Tibial artery (tissue), 4 donors: ENCODE data around the gene TM2D3.
"Not testable (repeated sequence)": the region's sequence is repeated elsewhere in the genome, so short reads cannot be mapped to it uniquely, and the experiment has no call there.

Experiments
- DNase-seq, 2 donors: peaks; one replicate each; pipeline ENCODE4 v3.0.0-alpha.2; 2019
- H3K27ac ChIP-seq, 2 donors: fragments of 200-600 bp; sonication (generic) in 1 of 2; 1 replicate in 1 of 2; 2 replicates in 1 of 2; pipeline ENCODE4 v1.5.1; 2018 to 2019; ENCODE audit warnings: mild to moderate bottlenecking in 1 of 2
- H3K27me3 ChIP-seq, 2 donors: fragments of 200-600 bp; sonication (generic) in 1 of 2; one replicate each; pipeline versions ENCODE4 v1.5.1 to v1.6.0; 2016 to 2019
- H3K36me3 ChIP-seq, 3 donors: fragments of 200-600 bp; sonication (generic) in 2 of 3; one replicate each; pipeline ENCODE4 v1.5.1; 2016 to 2019; ENCODE audit warnings: mild to moderate bottlenecking in 2 of 3
- H3K4me1 ChIP-seq, 4 donors: fragments of 200-600 bp; sonication (generic) in 2 of 4; 1 replicate in 3 of 4; 2 replicates in 1 of 4; pipeline ENCODE4 v1.5.1; 2016 to 2019
- H3K4me3 ChIP-seq, 2 donors: fragments of 200-600 bp; sonication (generic) in 1 of 2; 1 replicate in 1 of 2; 2 replicates in 1 of 2; pipeline ENCODE4 v1.5.1; 2018 to 2019; ENCODE audit warnings: mild to moderate bottlenecking in 2 of 2
- H3K9me3 ChIP-seq, 3 donors: fragments of 200-600 bp; sonication (generic) in 1 of 3; one replicate each; pipeline ENCODE4 v1.5.1; 2016 to 2019
- CTCF ChIP-seq, 2 experiments: fragments of 200-600 bp in 1 of 2; fragments of 450-650 bp in 1 of 2; IDR thresholded peaks; one replicate each; pipeline ENCODE4 v1.5.1; 2017 to 2019; ENCODE audit warnings: antibody characterized with exemption in 2 of 2, mild to moderate bottlenecking in 1 of 2, moderate library complexity in 1 of 2
- intact Hi-C: fragments of 100-400 bp; cut with DNase I; formaldehyde crosslinking; loops from one replicate; pipeline ENCODE4 v1.15.0; 2023; ENCODE audit warnings: low total_unique reads

Gene TM2D3

GRCh38 chr15:101637516-101637915 lies 14.7 kb downstream of the TM2D3 start:
- H3K4me1 ChIP-seq, result peaks cover 0 to 6% (median 3%) of the 10 kb centered on the region in 4 donors
- DNase-seq, result no peak
- H3K9me3 ChIP-seq, result no peaks in the 10 kb centered on the region
- no peak overlapping the region for H3K27ac ChIP-seq
- no peaks in the 10 kb centered on the region for H3K27me3 ChIP-seq
- no peak overlapping the region for H3K4me3 ChIP-seq
- TF ChIP-seq CTCF (IDR thresholded peaks at IDR 0.05), result no peak
- H3K36me3 ChIP-seq, result peaks cover 15 to 39% (median 37%) of the 10 kb centered on the region in 3 donors
- intact Hi-C loops, result no loop called here

DNA sequence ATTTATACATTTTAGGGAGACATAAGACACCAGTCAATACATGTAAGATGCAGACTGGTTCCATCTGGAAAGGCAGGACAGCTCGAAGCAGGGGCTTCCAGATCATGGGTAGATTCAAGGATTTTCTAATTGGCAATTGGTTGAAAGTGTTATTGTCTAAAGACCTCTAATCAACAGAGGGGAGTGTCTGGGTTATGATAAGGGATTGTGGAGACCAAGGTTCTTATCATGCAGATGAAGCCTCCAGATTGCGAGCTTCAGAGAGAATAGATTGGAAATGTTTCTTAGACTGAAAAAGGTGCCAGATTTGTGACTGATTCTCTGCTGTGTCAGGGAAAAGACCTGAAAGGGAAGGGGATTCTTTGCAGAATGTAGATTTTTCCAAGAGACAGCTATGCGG lies 15.1 kb downstream of the TM2D3 start:
- H3K27ac ChIP-seq, result no peak overlapping the region
- peaks cover 0 to 6% (median 2%) of the 10 kb centered on the region in 4 donors for H3K4me1 ChIP-seq
- H3K9me3 ChIP-seq, result no peaks in the 10 kb centered on the region
- no peak overlapping the region for H3K4me3 ChIP-seq
- H3K27me3 ChIP-seq, result no peaks in the 10 kb centered on the region
- no peak for TF ChIP-seq CTCF (IDR thresholded peaks at IDR 0.05)
- intact Hi-C loops, result no loop called here
- DNase-seq, result no peak
- peaks cover 10 to 34% (median 32%) of the 10 kb centered on the region in 3 donors for H3K36me3 ChIP-seq

- Histone ChIP-seq H3K36me3 (peaks cover 5 to 33% (median 30%) of the 10 kb centered on the region in 3 donors), H3K9me3 (no peaks in the 10 kb centered on the region), H3K4me1 (peaks cover 0 to 5% (median 2%) of the 10 kb centered on the region in 4 donors), H3K27me3 (no peaks in the 10 kb centered on the region), H3K4me3 (no peak overlapping the region), H3K27ac (no peak overlapping the region)
- intact Hi-C loops, result no loop called here
- DNase-seq, result no peak
- TF ChIP-seq CTCF (IDR thresholded peaks at IDR 0.05), result no peak
Measured at GRCh38 chr15:101635944-101636727, 16.0 kb downstream of the TM2D3 start.

DNA sequence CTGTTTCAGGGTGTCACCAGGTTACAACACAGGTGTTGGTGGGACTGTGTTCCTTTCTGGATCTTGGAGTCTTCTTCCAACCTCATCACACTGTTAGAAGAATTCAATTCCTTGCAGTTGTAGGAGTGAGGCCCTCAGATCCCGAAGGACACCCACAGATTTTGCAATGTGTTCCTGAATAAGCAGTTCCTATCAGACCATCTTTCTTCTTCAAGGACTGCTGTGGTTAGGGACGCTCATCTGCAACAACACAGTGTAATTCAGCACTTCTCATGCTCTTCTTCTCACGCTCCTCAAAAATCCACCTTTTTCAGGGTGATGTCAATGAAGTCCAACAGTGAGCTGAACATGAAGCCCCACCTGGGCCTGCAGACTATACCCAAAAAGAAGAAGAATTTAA lies 18.8 kb downstream of the TM2D3 start:
- Histone ChIP-seq H3K27me3 (no peaks in the 10 kb centered on the region), H3K27ac (no peak overlapping the region), H3K4me1 (no peaks in the 10 kb centered on the region), H3K36me3 (peaks cover 0 to 12% (median 11%) of the 10 kb centered on the region in 3 donors), H3K9me3 (no peaks in the 10 kb centered on the region), H3K4me3 (no peak overlapping the region)
- intact Hi-C loops, result no loop called here
- no peak for DNase-seq
- no peak for TF ChIP-seq CTCF (IDR thresholded peaks at IDR 0.05)

GRCh38 chr15:101626729-101627128 lies 25.5 kb downstream of the TM2D3 start:
- peaks cover 3 to 17% (median 15%) of the 10 kb centered on the region in 3 donors for H3K36me3 ChIP-seq
- DNase-seq, H3K27me3 ChIP-seq, H3K4me3 ChIP-seq, H3K27ac ChIP-seq, H3K9me3 ChIP-seq, H3K4me1 ChIP-seq, intact Hi-C loops: not testable (repeated sequence)

DNA sequence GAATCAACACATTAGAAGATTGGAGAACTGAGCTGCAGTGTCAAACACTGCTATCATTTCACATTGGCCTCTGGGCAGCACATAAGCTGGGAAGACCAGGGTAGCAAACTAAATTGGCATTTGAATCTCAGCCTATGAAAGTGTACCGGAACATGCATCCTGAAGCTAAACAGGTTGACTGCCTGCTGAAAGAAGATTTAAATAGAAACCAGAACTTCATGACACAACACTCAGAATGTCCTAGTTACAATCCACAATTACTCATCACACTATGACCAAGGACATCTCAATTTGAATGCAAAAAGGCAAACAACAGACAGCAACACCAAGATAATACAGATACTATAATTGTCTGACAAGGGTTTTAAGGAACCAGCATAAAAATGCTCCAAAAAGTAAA lies 26.2 kb downstream of the TM2D3 start:
- no peak for TF ChIP-seq CTCF (IDR thresholded peaks at IDR 0.05)
- no peaks in the 10 kb centered on the region for H3K4me1 ChIP-seq
- no peak overlapping the region for H3K4me3 ChIP-seq
- no peak overlapping the region for H3K27ac ChIP-seq
- no peaks in the 10 kb centered on the region for H3K27me3 ChIP-seq
- no peaks in the 10 kb centered on the region for H3K9me3 ChIP-seq
- peaks cover 3 to 19% (median 18%) of the 10 kb centered on the region in 3 donors for H3K36me3 ChIP-seq
- no peak for DNase-seq
- intact Hi-C loops, result no loop called here
